Peyer's patch (tissue), 4 donors: ENCODE results near the gene RET. TPM values are rescaled to one million over a fixed set of nuclear protein-coding genes. Genes with fewer than 3 reads are reported as not detected.
A peak's percentile ranks its signal among the peaks of the same experiment; 100 is the strongest.

Experiments
- DNase-seq, 3 donors: peaks; one replicate each; pipeline ENCODE4 v3.0.0-alpha.2; 2017 to 2019
- H3K27ac ChIP-seq, 4 donors: fragments of 200-600 bp; sonication (generic); one replicate each; pipeline ENCODE4 v1.5.1; 2016 to 2019
- H3K27me3 ChIP-seq, 2 donors: fragments of 200-600 bp; sonication (generic); one replicate each; pipeline ENCODE4 v1.5.1; 2019
- H3K36me3 ChIP-seq, 3 donors: fragments of 200-600 bp; sonication (generic); one replicate each; pipeline ENCODE4 v1.5.1; 2016 to 2019
- H3K4me1 ChIP-seq, 4 donors: fragments of 200-600 bp; sonication (generic); one replicate each; pipeline ENCODE4 v1.5.1; 2016 to 2019
- H3K4me3 ChIP-seq, 4 donors: fragments of 200-600 bp; sonication (generic); 1 replicate in 3 of 4; 2 replicates in 1 of 4; pipeline ENCODE4 v1.5.1; 2016 to 2019; ENCODE audit warnings: mild to moderate bottlenecking in 1 of 4
- H3K9me3 ChIP-seq, 4 donors: fragments of 200-600 bp; sonication (generic); one replicate each; pipeline ENCODE4 v1.5.1; 2016 to 2019; ENCODE audit warnings: mild to moderate bottlenecking in 1 of 4
- POLR2A ChIP-seq, 2 donors: fragments of 450-650 bp; IDR thresholded peaks; one replicate each; pipeline ENCODE4 v1.5.1; 2017; ENCODE audit warnings: antibody characterized with exemption in 2 of 2, mild to moderate bottlenecking in 2 of 2, moderate library complexity in 2 of 2
- total RNA-seq, 4 donors: library from RNA; depleted of rRNA; stranded (reverse); fragments of >200 nt; gene quantifications; one replicate each; pipeline ENCODE4 v1.1.0, GENCODE V29; 2016
- TF ChIP-seq, protein P1 (sequence below), 6 experiments: fragments of 450-650 bp in 4 of 6; fragments of 200-600 bp in 2 of 6; sonication (generic) in 1 of 6; IDR thresholded peaks; one replicate each; pipeline ENCODE4 v1.5.1; 2017 to 2019; ENCODE audit warnings: antibody characterized with exemption in 6 of 6, mild to moderate bottlenecking in 3 of 6, moderate library complexity in 1 of 6

Gene RET
- total RNA-seq, 4 donors from 2014 or later = 1.2 to 5.8 (median 1.7) TPM

- TF ChIP-seq, protein P1, sequence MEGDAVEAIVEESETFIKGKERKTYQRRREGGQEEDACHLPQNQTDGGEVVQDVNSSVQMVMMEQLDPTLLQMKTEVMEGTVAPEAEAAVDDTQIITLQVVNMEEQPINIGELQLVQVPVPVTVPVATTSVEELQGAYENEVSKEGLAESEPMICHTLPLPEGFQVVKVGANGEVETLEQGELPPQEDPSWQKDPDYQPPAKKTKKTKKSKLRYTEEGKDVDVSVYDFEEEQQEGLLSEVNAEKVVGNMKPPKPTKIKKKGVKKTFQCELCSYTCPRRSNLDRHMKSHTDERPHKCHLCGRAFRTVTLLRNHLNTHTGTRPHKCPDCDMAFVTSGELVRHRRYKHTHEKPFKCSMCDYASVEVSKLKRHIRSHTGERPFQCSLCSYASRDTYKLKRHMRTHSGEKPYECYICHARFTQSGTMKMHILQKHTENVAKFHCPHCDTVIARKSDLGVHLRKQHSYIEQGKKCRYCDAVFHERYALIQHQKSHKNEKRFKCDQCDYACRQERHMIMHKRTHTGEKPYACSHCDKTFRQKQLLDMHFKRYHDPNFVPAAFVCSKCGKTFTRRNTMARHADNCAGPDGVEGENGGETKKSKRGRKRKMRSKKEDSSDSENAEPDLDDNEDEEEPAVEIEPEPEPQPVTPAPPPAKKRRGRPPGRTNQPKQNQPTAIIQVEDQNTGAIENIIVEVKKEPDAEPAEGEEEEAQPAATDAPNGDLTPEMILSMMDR (IDR thresholded peaks at IDR 0.05) = no peak
- TF ChIP-seq POLR2A (IDR thresholded peaks at IDR 0.05) = no peak
- Histone ChIP-seq H3K4me1 (no peaks in the 10 kb centered on the region), H3K36me3 (no peaks in the 10 kb centered on the region), H3K9me3 (no peaks in the 10 kb centered on the region), H3K4me3 (no peak overlapping the region), H3K27ac (no peak overlapping the region), H3K27me3 (no peaks in the 10 kb centered on the region)
- peak in 1 of 3 donors; percentile 42 for DNase-seq
Observed at GRCh38 chr10:43113201-43114087, 36.6 kb downstream of the RET start.

DNA sequence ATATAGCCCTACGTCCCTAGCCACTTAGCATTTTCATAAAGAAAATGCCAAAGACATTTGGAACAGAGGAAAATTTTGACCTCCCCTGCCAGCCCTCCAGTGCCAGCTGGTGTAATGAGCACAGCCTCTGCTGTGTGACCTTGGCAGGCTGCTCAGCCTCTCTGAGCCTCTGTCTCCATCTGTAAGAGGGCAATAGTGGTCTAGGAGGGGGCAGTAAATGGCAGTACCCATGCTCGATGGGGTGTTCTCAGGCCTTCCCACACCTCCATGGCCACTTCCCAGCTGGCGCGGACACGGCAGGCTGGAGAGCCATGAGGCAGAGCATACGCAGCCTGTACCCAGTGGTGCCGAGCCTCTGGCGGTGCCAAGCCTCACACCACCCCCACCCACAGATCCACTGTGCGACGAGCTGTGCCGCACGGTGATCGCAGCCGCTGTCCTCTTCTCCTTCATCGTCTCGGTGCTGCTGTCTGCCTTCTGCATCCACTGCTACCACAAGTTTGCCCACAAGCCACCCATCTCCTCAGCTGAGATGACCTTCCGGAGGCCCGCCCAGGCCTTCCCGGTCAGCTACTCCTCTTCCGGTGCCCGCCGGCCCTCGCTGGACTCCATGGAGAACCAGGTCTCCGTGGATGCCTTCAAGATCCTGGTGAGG lies 37.3 kb downstream of the RET start:
- no peak overlapping the region for H3K4me3 ChIP-seq
- DNase-seq = no peak

GRCh38 chr10:43114743-43115611 lies 38.1 kb downstream of the RET start:
- H3K36me3 ChIP-seq = no peaks in the 10 kb centered on the region
- no peaks in the 10 kb centered on the region for H3K27me3 ChIP-seq
- no peak overlapping the region for H3K27ac ChIP-seq
- H3K4me1 ChIP-seq = no peaks in the 10 kb centered on the region
- H3K9me3 ChIP-seq = no peaks in the 10 kb centered on the region
- DNase-seq = peak in 1 of 3 donors; percentile 33
- H3K4me3 ChIP-seq = no peak overlapping the region
- TF ChIP-seq, protein P1 (IDR thresholded peaks at IDR 0.05) = no peak
- no peak for TF ChIP-seq POLR2A (IDR thresholded peaks at IDR 0.05)

More for the DNA sequence above, 37.3 kb downstream of the RET start:
- Histone ChIP-seq H3K27me3 (no peaks in the 10 kb centered on the region), H3K27ac (no peak overlapping the region), H3K9me3 (no peaks in the 10 kb centered on the region), H3K4me1 (no peaks in the 10 kb centered on the region), H3K36me3 (no peaks in the 10 kb centered on the region)
- TF ChIP-seq POLR2A (IDR thresholded peaks at IDR 0.05) = no peak
- TF ChIP-seq, protein P1 (IDR thresholded peaks at IDR 0.05) = no peak

DNA sequence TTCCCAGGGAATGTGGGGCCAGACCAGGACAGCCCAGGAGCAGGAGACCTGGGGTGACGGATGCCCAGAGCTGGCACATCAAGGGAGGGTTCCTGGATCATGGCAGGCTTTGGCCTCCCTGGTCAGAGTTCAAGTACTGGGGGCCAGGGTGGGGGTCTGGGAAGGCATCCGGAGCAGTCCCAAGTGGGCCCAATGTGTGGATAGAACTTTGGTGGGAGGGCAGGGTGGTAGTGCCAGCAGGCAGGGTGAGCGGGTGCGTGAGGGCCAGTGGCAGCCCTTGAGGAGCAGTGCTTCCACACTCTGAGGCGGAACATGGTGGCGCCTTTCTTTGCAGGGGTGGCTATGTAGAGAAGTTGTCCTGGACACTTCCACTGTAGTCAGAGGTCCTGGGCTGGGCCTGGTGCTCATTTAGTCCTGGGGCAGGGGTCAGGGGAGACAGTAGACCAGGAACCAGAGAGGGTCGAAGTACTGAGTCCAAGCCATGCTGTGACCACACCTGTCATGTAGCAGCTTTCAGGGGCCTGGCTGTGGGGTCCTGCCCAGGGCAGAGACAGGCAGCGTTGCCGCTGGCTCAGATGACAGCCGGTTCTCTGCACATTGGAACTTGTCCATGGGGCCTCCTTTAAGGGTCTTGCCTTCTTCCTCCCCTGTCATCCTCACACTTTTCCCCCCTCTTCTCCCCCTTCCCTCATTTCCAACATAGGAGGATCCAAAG lies 39.2 kb downstream of the RET start:
- H3K9me3 ChIP-seq = no peaks in the 10 kb centered on the region
- H3K4me1 ChIP-seq = no peaks in the 10 kb centered on the region
- no peaks in the 10 kb centered on the region for H3K27me3 ChIP-seq
- no peaks in the 10 kb centered on the region for H3K36me3 ChIP-seq
- H3K4me3 ChIP-seq = no peak overlapping the region
- DNase-seq = peak in 1 of 3 donors; percentile 37
- H3K27ac ChIP-seq = no peak overlapping the region
- TF ChIP-seq, protein P1 (IDR thresholded peaks at IDR 0.05) = no peak
- no peak for TF ChIP-seq POLR2A (IDR thresholded peaks at IDR 0.05)

GRCh38 chr10:43116596-43116995 lies 39.7 kb downstream of the RET start:
- no peaks in the 10 kb centered on the region for H3K27me3 ChIP-seq
- no peaks in the 10 kb centered on the region for H3K9me3 ChIP-seq
- DNase-seq = peak in 1 of 3 donors; percentile 8
- no peak overlapping the region for H3K27ac ChIP-seq
- no peak for TF ChIP-seq POLR2A (IDR thresholded peaks at IDR 0.05)
- TF ChIP-seq, protein P1 (IDR thresholded peaks at IDR 0.05) = no peak
- no peak overlapping the region for H3K4me3 ChIP-seq
- no peaks in the 10 kb centered on the region for H3K36me3 ChIP-seq
- H3K4me1 ChIP-seq = no peaks in the 10 kb centered on the region
